GM18498 (cell line): ENCODE results near the gene NEURL3.
"Not testable (repeated sequence)": the region's sequence is repeated elsewhere in the genome, so short reads cannot be mapped to it uniquely, and the experiment has no call there.

ENCODE experiments used
- ATAC-seq: cut with Tn5 transposase; IDR thresholded peaks from one replicate; pipeline ENCODE4 v1.9.1; 2021; ENCODE audit warnings: mild to moderate bottlenecking, moderate library complexity; ENCODE audit not compliant: unreplicated experiment

Gene NEURL3

GRCh38 chr2:96508521-96509113, 3.5 kb upstream of the NEURL3 start:
- ATAC-seq: no peak

GRCh38 chr2:96507957-96508520, 2.9 kb upstream of the NEURL3 start:
- ATAC-seq: peak; percentile 69

DNA sequence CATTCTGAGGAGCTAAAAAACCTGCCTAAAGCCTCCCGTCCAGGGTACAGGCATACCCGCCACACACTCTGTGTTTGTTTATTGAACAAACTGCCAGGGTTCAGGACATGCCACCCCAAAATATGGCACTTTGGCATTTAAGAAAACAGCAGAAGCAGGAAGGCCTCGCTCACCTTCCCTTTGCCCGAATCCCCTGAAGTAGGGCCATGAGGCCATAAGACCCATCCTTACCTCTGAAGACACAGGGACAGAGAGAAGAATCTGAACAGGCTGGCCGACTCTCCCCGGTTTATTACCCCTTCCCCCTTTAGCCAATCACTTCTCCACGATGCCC, 1.7 kb upstream of the NEURL3 start:
- ATAC-seq: no peak

GRCh38 chr2:96506016-96506906, 1.1 kb upstream of the NEURL3 start:
- no peak for ATAC-seq

GRCh38 chr2:96503637-96504243, 1.4 kb downstream of the NEURL3 start:
- ATAC-seq: no peak

DNA sequence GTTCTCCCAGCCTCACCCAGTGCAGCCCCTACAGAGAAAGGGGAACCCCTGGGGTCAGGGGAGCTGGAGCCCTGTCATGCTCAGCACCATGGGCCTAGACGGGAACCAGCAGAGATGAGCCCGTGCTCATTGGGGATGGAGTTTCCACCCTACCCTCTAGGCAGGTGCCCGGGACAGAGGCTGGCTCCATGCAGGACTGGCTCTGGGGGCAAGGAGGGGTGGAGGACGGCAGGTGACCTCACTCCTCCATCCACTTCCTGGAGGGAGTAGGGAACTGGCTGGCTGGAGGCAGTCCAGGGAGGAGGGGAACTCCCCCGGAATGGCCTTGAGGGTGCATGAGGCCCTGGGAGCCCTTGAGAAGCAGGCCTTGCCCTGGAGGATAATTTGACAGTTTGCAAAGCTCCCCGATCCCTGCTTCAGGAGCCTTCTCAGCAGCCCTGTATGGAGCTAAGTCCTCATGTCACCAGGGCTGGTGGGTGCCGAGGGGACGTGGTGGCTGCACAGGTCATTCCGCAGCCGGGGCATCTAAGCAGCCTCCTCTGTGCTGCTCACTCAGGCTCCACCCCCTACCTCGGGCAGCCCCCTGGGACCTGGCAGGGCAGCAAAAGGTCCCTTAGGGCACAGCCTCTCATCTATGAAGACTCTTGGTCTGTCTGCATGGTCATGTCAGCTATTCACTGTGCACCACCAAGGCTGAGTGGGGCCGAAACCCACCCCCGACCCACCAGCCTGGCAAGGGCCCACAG, 2.1 kb downstream of the NEURL3 start:
- no peak for ATAC-seq

- no peak for ATAC-seq
Measured at GRCh38 chr2:96501886-96502810, 3.0 kb downstream of the NEURL3 start.

DNA sequence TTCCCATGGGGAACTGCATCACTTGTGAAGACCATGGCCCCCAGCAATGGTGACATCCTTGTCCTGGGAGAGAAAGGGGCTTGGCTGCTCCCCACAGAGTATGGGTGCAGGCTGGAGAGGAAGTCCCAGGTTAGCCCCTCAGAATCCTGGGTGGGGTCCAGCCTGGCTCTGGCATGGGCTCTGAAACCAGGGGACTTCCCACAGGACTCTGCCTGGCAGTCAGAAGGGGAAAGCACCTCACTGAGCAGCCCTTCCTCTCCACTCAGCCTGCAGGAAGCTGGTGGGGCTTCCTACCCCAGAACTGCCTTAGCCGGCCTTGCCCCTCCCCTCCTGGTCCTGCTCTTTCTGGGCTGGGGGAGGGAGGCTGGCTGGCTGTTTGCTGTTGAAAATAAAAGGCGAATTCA, 3.7 kb downstream of the NEURL3 start:
- no peak for ATAC-seq

DNA sequence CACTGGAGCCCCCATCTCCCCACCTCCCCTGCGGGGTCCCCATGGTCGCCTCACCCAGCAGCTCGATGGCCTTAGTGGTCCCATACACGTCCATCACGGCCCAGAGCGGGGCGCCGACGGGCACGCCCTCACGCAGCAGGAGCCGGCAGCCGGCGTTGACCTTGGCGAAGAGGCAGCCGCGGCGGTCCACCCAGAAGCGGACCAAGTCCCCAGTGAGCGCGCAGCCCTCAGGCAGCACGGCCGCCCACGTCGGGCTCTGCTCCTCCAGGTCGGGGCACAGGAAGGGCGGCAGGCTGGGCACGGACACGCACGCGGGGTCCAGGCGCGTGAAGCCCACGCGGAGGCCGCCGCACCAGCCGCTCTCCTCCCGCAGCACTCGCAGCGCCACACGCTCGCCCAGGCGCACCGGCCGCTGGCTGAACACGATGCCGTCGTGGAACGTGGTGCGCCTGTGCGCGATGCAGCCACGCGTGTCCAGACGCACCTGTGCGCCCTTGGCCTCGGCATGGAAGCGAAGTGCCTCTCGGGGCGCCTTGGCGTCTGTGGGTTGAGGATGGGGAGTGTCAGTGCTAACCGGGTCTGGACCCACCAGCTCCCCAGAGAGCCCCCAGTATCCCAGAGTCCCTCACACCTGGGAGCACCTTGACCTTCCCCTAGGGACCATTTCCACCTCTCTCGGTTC, 4.6 kb downstream of the NEURL3 start:
- no peak for ATAC-seq

DNA sequence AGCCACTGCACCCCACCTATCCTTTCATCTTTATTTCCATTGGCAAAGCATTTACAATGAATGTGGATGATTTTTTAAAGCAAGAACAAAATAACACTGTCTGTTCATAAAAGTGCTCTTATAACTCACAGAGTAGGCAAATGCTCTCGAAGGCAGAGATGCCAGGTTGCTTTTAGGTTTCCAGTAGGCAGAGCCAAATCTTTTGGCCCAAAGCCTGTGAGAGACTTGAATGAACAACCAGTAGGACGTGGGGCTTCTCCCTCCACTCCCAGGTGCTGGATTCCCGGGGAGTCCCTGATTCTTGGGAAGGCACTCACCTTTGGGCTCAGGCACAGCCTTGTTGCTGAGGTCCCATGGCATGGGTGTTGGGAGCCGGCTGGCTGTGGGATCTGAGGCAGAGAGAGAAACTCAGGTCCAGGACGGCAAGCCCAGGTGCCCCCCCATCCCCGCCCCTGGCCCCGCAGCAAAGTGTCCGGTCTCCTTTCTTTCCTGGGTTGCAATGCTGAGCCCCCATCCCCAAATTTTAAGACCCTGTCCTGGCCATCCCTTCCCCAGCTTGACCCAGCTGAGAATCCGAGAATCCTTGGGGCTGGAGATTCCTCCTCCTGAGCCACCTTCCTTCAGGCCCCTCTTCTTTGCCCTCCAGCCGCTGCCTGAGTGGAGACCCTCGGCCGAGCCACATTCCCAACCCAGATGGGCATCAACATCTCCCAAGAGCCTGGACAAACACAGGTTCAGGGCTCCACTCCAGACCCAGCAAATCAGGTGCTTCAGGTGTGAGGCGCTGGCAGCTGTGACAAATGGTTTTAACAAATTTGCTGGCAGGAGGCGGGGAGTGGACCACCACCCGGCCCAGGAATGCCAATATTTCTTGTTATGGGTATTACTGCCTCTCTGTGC, 5.8 kb downstream of the NEURL3 start:
- no peak for ATAC-seq

GRCh38 chr2:96498611-96499010, 6.5 kb downstream of the NEURL3 start:
- ATAC-seq: not testable (repeated sequence)

DNA sequence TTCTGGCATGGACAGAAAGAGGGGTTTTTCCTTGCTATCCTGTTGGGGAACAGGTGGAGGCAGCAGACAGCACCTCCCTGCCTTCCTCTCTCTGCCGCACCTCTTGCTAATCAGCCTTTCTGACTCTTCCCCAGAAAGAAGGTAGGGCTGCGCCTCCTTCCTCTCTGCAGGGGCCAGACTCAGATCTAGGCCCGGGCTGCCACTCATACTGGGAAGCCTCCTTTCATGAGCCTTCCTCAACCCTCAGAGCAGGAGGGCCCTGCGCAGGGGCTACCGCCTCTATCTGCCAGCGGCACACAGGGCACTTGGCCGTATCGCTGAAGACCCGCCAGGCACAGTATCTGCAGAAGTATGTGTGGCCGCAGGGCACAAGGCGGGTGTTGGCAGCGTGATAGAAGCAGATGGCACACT, 7.1 kb downstream of the NEURL3 start:
- ATAC-seq: no peak

DNA sequence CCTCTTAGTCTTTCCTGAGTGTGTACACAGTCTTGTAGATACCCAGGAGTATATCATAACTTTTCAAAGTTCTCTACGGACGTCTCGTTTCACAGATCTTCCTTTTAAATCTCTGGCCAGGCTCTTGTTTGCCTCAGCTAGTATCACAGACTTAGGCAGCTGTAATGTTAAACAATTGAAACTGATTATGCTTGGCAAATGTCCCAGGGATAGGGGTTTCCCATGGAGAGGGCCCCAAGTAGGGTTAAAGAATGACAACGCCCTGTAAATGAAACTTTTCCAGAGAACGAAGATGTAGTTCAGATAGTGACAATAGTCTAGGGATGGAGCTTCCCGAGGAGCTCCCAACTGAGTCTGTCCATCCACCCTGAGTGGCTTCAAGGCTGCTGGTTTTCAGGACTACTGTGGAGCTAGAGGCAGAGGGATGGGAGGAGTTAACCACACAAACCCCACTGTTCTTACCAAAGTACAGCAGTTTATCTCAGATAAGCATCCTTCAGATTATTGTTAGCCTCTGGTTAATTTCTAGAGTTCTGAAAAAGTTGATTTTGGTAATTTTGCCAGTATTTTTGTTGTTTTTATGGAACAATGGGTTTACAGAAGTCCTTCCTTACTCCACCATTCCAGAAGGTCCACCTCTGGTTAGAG, 9.1 kb downstream of the NEURL3 start:
- no peak for ATAC-seq

DNA sequence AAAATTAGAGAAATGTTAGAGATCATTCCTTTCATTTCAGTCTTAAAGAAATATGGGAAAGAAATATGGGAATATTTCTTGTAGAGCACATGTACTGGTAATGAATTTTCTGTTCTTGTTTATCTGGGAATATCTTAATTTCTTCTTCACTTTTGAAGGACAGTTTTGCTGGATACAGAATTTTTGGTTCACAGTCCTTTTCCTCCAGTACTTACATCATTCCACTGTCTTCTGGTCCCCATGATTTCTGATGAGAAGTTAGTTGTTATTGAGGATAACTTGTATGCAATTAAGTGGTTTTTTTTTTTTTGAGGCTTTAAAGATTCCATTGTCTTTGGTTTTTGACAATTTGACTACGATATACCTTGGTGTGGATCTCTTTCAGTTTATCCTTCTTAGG, 11.0 kb downstream of the NEURL3 start:
- no peak for ATAC-seq

GRCh38 chr2:96493072-96493471, 12.1 kb downstream of the NEURL3 start:
- no peak for ATAC-seq

- no peak for ATAC-seq
Measured at GRCh38 chr2:96491860-96492497, 13.2 kb downstream of the NEURL3 start.

GRCh38 chr2:96489663-96490062, 15.5 kb downstream of the NEURL3 start:
- ATAC-seq: no peak
